GM19328 (cell line): ENCODE measurements around the gene SUPT4H1.

ENCODE experiments used
- ATAC-seq: cut with Tn5 transposase; IDR thresholded peaks from one replicate; pipeline ENCODE4 v1.9.1; 2021; ENCODE audit warnings: mild to moderate bottlenecking, moderate library complexity; ENCODE audit not compliant: unreplicated experiment

Gene SUPT4H1

GRCh38 chr17:58381124-58382035 is 29.4 kb upstream of the SUPT4H1 start:
- no peak for ATAC-seq

DNA sequence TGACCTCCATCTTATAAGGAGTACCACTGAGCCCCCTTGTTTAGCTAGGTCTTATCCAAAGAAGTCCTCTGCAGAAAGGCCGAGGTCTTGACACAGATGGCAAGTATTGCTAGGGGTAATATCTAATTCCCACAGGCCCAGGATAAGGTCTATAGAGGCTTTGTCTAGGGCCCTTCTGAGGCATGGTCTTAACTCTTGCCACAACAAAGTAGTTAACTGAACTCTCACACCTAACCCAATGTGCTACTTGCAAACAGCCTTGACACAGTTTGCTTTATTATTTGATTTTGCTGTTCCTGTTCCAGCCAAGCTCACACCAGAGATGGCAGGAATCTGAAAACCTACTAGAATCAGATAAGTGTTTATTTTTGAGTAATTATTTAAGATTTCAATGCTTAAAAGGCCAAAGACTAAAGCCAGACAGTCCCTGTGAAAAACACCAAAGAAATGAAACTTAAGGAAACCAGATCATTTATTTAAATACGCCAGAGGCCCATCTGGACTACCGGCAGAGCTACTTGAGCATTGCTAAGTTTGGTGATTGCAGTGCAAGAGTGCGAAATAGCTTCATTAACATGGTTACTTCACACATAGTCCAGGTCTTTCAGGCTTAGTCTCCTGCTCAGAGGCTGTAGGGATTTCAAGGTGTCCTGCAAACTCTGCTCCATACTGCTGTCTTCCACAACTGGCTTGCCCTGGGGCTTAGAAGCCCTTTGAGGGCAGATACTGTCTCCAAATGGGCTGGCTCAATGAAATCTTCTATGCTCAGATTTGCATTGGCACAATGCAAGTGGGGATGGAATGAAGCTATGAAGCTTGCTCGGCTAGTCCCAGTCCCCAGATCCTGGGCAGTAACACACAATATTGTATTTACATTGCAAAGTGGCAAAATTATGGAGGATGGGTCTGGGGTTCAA is 28.5 kb upstream of the SUPT4H1 start:
- ATAC-seq = no peak

DNA sequence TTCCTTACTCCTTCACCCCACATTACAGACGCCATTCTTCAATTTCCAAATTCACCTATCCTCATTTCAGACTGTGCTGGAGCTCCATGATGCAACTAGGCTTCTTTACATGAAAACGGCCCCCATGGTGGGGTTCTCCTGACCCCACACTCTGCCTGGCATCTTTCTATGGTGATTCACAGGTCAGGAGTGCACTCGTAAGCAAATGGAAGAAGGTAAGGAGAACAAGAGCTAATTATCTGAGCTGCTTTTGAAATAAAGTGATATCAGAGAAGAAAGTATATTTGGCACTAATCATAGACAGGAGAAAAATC is 27.5 kb upstream of the SUPT4H1 start:
- no peak for ATAC-seq

DNA sequence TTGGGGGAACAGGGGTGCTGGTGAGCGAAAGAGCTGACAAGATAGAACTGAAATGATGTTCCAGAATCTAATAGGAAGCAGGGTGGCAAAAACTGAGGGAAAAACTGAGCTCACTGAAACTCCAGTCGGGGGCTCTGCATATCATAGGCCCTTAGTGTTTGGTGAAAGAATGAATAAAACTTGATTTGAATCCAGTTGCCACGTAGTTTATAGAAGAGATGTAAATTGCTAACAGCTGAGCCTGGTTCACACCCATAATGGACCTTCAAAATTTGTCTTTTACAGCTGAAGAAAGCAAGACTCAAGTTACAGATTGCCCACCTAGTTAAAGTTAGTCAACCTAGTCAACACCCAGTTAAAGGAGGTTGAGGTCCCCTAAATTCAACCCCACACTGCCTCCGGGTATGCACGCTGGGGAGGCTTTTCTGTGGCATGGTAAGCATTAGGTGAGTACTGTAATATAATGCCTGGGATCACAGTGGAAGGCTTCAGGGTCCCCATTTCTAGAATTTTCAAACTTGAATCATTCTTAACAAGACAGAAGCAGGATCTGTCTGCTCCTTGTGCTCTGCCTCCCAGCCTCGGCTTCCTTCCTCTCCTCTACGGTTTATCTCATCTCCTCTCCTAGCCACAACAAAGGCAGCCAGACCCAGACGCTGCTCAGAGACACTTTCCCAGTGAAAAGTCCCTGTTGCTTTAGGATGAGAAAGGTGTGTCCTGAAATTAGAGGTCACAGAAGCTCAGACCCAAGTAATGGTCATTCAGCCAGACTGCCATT is 26.9 kb upstream of the SUPT4H1 start:
- ATAC-seq = no peak

GRCh38 chr17:58377661-58378060 is 25.7 kb upstream of the SUPT4H1 start:
- ATAC-seq = no peak

GRCh38 chr17:58377093-58377601 is 25.1 kb upstream of the SUPT4H1 start:
- ATAC-seq = no peak

DNA sequence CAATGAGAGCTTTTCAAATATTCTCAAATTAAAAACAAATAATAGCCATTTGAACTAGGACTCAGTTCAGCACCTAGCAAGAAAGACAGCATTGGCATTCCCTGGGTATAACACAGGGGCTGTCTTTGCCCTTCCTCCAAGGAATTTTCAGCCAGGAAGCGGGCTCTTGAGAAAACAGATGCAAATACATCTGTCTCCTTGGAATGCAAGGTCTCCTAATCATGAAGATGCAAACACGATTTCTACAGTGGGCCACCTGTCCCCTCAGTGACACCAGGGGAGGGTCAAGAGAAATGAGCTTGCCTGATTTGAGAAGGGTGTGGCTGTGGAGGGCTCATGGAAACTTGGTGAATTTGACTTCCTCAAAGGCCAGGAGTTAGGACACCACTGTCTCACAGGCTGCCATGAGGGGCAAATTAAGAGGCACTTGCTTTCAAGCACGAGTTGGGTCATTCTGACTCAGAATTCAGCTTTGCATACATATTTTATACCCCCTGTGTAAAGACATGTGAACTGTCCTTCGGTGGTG is 24.5 kb upstream of the SUPT4H1 start:
- ATAC-seq = no peak

DNA sequence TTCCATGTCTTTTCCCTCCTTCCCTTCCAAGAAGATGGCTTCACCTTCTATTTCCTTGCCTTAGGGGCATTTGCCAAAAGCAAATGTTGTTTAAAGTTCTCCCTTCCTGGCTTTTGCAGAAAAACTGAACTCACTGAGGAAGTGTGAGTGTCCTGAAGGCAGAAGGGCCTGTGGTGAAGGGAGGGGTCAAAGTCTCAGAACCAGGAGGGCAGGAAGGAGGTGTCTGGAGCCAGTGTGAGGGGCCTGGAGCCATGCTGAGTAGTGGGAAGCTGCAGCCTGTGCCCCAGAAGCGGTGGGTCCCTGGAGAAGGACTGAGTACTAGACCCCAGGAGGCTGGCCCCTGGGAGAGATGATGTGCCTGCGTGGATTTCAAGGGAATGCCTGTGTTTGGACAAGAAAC is 23.8 kb upstream of the SUPT4H1 start:
- no peak for ATAC-seq

DNA sequence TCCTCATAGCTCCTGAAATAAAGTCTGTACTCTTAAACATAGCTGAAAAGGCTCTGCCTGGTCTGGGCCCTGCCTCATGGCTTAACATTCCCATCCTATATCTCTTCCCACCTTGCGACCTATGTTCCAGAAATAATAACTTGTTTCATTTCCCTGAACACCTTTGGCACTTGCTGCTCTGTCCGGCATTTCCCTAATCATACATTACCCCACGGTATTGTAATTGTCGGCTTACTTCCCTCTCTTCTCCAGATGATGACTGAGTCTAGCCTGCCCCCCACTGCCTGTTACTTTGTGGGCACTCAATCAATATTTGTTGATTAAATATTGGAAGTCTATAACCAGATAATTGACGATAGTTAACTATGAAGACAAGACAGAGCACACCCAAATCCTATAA is 23.3 kb upstream of the SUPT4H1 start:
- ATAC-seq = no peak

GRCh38 chr17:58373923-58374322 is 21.9 kb upstream of the SUPT4H1 start:
- no peak for ATAC-seq

GRCh38 chr17:58373003-58373402 is 21.0 kb upstream of the SUPT4H1 start:
- no peak for ATAC-seq

DNA sequence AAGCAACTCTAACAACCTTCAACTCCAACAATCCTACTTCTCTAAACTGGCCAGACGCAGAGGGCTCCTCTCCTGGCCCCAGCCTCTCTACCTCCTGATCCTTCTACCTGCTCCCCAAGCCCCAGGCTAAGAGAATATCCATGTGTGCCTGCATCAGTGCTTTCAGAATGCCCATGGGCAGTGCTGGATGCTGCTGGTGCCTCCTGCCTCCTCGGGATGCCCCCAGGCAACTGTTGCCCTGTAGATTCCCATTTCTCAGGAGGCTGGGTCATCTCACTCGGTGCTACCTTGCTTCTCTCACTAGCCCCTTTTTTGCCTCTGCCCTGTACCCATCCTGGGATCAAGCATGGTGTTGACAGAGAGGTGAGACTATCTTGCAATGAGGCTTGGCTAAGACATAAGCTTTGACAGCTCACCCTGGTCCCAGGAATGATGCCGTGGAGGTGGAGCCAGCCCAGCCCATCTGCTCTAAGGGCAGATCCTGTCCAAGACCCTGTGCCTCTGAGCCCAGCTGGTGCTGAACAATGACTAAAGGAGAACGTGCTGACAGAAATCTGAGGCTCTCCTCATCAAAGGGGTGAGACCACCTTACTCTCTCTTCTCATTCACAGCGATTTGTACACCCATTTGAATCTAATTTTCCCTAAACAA is 19.4 kb upstream of the SUPT4H1 start:
- no peak for ATAC-seq

DNA sequence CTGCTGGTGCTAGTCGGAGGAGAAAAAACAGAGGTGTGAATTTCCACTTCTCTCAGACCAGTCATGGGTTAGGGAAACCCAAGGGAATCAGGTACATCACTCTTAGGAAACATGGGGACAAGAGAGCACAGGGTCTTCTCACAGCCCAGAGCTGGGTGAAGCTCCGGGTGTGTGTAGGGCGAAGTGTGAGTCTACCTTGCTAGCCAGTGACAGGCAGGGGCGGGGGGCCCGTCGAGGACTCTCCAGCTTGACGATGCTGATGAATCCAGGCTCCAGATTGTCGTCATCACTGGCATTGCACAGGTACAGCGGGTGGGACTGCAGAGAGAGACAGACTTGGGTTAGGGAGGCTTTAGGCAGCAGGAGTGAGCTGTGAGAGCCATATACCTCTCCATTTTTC is 18.7 kb upstream of the SUPT4H1 start:
- ATAC-seq = no peak

DNA sequence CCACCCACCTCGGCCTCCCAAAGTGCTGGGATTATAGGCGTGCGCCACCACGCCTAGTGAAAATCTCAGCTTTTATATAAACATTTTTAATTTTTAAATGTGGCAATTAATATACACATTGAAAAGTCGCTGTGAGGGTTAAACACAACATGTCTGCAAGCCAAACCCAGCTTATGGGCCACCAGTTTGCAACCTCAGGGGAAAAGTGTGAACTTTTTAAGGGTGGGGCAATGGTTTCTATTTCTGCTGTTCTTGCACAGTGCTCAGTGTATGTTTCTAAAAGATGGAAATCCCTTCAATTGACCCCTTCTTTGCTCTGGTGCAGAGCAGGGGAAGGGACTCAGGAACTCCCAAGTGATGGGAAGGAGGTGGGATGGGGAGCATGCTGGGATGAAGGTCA is 18.3 kb upstream of the SUPT4H1 start:
- ATAC-seq = no peak

DNA sequence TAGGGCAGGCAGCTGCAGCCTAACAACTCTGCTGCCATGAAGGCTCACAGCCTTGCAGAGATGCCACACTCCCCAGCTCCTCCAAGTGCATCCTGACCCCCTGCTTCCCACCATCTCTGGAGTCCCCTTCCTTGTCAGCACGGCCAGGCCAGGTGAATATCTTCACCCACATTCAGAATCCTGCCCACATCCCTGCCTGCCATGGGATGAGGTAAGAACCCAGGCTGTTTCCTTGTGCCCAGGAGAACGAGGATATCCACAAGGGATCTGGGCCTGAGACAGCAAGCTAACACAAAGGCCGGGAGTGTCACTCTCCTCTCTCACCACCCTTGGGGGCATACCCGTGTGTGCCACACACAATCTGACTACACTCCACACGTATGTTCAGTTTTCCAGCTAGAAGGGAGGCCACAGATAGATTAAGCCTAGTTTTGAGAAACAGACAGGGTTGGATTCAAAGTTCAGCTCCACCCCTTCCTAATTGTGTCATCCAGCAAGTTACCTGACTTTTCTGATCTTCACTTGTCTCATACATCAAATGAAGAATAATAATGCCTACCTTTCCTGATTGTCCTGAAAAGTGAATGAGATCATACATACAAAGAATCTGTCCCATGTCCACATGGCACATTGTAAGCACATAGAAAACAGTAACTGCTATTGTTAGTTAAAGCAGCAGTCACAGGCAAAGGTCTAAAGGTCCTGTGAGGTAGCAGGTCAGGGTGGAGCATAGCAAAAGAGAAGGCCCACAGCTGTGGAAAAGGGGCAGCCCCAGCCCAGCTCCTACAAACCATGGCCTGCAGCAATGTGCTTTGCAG is 17.4 kb upstream of the SUPT4H1 start:
- no peak for ATAC-seq

GRCh38 chr17:58368860-58369213 is 16.8 kb upstream of the SUPT4H1 start:
- no peak for ATAC-seq

- ATAC-seq = no peak
These were observed 15.5 kb upstream of the SUPT4H1 start for GRCh38 chr17:58367461-58367860.

- no peak for ATAC-seq
These were observed 14.1 kb upstream of the SUPT4H1 start for GRCh38 chr17:58365980-58366595.
